ENCODE measurements around the gene CATSPERE.

DNA sequence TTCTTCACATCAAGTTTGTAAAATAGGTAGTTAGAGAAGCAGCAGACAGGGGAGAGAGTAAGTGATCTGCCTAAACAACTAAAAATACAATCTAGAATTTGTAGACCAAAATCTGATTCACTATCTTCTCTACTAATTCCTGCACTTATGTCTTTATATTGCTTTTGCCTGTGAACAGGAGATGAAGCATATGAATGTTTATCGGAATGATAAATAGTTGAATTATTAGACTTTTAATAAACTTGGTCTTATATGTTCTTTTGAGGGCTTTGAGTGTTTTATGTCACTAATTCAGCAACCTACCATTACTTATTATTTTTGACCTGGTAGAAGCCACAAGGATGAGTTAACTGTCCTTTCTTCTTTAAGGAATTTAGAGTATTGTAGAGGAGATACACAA lies 194.1 kb downstream of the CATSPERE start:
- TF ChIP-seq, protein P1, sequence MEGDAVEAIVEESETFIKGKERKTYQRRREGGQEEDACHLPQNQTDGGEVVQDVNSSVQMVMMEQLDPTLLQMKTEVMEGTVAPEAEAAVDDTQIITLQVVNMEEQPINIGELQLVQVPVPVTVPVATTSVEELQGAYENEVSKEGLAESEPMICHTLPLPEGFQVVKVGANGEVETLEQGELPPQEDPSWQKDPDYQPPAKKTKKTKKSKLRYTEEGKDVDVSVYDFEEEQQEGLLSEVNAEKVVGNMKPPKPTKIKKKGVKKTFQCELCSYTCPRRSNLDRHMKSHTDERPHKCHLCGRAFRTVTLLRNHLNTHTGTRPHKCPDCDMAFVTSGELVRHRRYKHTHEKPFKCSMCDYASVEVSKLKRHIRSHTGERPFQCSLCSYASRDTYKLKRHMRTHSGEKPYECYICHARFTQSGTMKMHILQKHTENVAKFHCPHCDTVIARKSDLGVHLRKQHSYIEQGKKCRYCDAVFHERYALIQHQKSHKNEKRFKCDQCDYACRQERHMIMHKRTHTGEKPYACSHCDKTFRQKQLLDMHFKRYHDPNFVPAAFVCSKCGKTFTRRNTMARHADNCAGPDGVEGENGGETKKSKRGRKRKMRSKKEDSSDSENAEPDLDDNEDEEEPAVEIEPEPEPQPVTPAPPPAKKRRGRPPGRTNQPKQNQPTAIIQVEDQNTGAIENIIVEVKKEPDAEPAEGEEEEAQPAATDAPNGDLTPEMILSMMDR (IDR thresholded peaks at IDR 0.05) = no peak
- no peak for TF ChIP-seq POLR2A (IDR thresholded peaks at IDR 0.05)
